GM12891 (cell line): ENCODE measurements around the gene CSMD2.

Experiments used
- POLR2A ChIP-seq: IDR thresholded peaks from 2 replicates; pipeline ENCODE4 v1.6.1; 2011; ENCODE audit warnings: low read depth, low read length, control low read depth
- POLR2AphosphoS5 ChIP-seq: IDR thresholded peaks from 2 replicates; pipeline ENCODE4 v1.6.1; 2011; ENCODE audit warnings: low read depth, low read length, control low read depth
- TAF1 ChIP-seq: IDR thresholded peaks from 2 replicates; pipeline ENCODE4 v1.6.1; 2011; ENCODE audit warnings: low read depth, low read length, control low read depth

DNA sequence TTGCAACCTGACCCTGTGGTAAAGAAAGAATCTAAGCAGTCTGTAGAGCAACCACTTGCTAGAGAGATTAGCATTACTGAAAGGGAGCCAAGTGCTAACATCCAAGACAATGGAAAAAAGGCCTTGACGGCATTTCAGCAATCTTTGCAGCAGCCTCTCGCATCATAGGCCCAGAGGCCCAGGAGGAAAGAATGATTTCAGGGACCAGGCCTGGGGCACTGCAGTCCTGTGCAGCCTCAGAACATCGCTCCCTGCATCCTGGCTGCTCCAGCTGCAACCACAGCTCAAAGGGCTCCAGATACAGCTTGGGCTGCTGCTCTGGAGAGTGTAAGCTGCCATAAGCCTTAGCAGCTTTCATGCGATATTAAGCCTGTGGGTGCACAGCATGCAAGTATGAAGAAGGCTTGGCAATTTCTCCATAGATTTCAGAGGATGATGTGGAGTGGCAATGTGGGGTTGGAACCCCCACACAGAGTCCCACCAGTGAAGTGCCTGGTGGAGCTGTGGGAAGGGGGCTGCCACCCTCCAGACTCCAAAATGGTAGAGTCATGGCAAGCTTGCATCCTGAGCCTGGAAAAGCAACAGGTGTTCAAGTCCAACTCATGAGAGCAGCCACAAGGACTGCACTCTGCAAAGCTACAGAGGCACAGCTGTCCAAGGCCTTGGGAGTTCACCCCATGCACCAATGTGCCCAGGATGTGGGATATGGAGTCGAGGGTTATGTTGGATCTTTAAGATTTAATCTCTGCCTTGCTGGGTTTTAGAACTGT lies 411.8 kb downstream of the CSMD2 start:
- TF ChIP-seq POLR2AphosphoS5 (no peak), POLR2A (no peak), TAF1 (no peak)
